Peyer's patch (tissue), 4 donors: ENCODE results near the gene NLGN1.

Experiments used
- POLR2A ChIP-seq, 2 donors: fragments of 450-650 bp; IDR thresholded peaks; one replicate each; pipeline ENCODE4 v1.5.1; 2017; ENCODE audit warnings: antibody characterized with exemption in 2 of 2, mild to moderate bottlenecking in 2 of 2, moderate library complexity in 2 of 2
- TF ChIP-seq, protein P1 (sequence below), 6 experiments: fragments of 450-650 bp in 4 of 6; fragments of 200-600 bp in 2 of 6; sonication (generic) in 1 of 6; IDR thresholded peaks; one replicate each; pipeline ENCODE4 v1.5.1; 2017 to 2019; ENCODE audit warnings: antibody characterized with exemption in 6 of 6, mild to moderate bottlenecking in 3 of 6, moderate library complexity in 1 of 6

DNA sequence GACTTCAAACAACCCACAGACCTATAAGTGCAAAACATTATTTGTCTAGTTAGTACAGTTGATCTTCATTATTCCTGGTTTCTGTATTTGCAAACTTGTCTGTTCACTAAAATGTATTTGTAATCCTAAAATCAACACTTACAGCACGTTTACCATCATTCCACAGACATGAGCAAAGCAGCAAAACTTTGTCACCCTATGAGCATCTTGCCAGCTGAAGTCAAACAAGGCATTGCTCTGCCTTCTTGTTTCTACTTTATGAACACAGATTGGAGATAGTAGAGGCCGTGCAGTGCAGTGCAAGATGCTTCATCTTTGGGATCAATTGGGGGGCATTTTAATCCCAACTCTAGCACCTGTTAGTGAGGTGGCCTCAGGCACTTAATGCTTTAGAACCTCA is 202.1 kb downstream of the NLGN1 start:
- TF ChIP-seq, protein P1, sequence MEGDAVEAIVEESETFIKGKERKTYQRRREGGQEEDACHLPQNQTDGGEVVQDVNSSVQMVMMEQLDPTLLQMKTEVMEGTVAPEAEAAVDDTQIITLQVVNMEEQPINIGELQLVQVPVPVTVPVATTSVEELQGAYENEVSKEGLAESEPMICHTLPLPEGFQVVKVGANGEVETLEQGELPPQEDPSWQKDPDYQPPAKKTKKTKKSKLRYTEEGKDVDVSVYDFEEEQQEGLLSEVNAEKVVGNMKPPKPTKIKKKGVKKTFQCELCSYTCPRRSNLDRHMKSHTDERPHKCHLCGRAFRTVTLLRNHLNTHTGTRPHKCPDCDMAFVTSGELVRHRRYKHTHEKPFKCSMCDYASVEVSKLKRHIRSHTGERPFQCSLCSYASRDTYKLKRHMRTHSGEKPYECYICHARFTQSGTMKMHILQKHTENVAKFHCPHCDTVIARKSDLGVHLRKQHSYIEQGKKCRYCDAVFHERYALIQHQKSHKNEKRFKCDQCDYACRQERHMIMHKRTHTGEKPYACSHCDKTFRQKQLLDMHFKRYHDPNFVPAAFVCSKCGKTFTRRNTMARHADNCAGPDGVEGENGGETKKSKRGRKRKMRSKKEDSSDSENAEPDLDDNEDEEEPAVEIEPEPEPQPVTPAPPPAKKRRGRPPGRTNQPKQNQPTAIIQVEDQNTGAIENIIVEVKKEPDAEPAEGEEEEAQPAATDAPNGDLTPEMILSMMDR (IDR thresholded peaks at IDR 0.05): no peak
- TF ChIP-seq POLR2A (IDR thresholded peaks at IDR 0.05): no peak
